ENCODE results near the gene UBE2L6. TPM values are rescaled to one million over a fixed set of nuclear protein-coding genes. Genes with fewer than 3 reads are reported as not detected.

UBE2L6 gene
- total and polyA plus RNA-seq, 2 of the 4 experiments (the other 2 are of a cell fraction): 37.5 to 46.7 TPM

DNA sequence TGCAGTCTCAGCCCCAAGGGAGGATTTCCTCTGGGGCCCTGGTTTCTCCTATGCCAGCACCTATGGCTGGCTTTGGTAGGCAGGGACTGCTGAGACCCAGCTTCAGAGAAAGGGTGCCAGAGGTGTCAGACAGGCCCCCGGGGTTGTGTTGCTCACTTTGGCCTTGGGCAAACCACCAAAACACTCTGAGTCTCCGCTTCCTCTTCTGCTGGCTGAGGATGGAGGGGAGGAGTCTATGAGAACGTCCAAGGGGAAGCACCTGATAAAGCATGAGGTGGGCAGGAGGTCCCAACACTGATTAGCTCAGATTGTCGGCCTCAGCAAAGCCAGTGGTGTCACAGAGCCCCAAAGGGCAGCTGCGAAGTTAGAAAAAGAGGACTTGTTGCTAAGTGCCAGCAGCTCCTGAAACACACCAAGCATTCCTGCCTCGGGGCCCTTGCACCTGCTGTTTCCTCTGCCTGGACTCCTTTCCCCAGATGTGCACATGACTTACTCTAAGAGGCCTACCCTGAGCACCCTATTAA is 19.6 kb downstream of the UBE2L6 start:
- no TSS peak for BruUV-seq (replicated peaks)
- dilution Hi-C loops (cut with HindIII; ENCODE audit: low sequenced_read_pairs, unreplicated experiment): no loop called here
- POLR2A ChIA-PET (ENCODE audit: unreplicated experiment): interaction anchor here (0.6 kb wide), 1 partner anchor 978 kb away, joined by 3 read pairs; no protein-coding TSS in a partner anchor

More for the DNA sequence above, 19.6 kb downstream of the UBE2L6 start:
- peaks cover 6% of the 10 kb centered on the region; the same call in 1 of the 2 replicates for H3K27me3 ChIP-seq (ENCODE audit: control insufficient read depth, insufficient read depth, low read length)
- no peak for ATAC-seq (ENCODE audit: low read depth)
- no peak overlapping the region for H3K27ac ChIP-seq (ENCODE audit: insufficient read depth, low read length)
- peaks cover 30% of the 10 kb centered on the region for H3K36me3 ChIP-seq (ENCODE audit: control insufficient read depth, insufficient read depth, low read length)
- H3K4me3 ChIP-seq (ENCODE audit: insufficient read depth, low read depth, low read length): no peak overlapping the region
- H3K4me1 ChIP-seq (ENCODE audit: control insufficient read depth, insufficient read depth, low read length): no peaks in the 10 kb centered on the region
- intact Hi-C loops (cut with micrococcal nuclease) (no loop called here), in situ Hi-C loops (cut with MboI; ENCODE audit: low sequenced_read_pairs) (no loop called here)
- no peak overlapping the region for H4K91ac ChIP-seq (ENCODE audit: insufficient read depth, low read depth, low read length)
- 86% methylated on average over 4 of the region's 6 CpGs; no CpG with 5 or more reads in 1 of the 2 experiments for WGBS, 2 experiments (ENCODE audit: extremely low coverage in 2 of 2, insufficient read length in 1 of 2)
- TF ChIP-seq RAD21 (IDR thresholded peaks at IDR 0.05; ENCODE audit: low read length): no peak
- no peak for TF ChIP-seq MAFK (IDR thresholded peaks at IDR 0.05; ENCODE audit: low read depth, low read length)
- no peak for TF ChIP-seq RCOR1 (IDR thresholded peaks at IDR 0.05; ENCODE audit: insufficient replicate concordance, low read length)
- no peak for TF ChIP-seq MAZ (IDR thresholded peaks at IDR 0.05; ENCODE audit: borderline replicate concordance, low read depth, low read length)
- no peak for TF ChIP-seq MXI1 (IDR thresholded peaks at IDR 0.05; ENCODE audit: borderline replicate concordance, low read depth, low read length)
- no peak for TF ChIP-seq SMC3 (IDR thresholded peaks at IDR 0.05; ENCODE audit: low read depth, low read length)
- TF ChIP-seq, protein P1, sequence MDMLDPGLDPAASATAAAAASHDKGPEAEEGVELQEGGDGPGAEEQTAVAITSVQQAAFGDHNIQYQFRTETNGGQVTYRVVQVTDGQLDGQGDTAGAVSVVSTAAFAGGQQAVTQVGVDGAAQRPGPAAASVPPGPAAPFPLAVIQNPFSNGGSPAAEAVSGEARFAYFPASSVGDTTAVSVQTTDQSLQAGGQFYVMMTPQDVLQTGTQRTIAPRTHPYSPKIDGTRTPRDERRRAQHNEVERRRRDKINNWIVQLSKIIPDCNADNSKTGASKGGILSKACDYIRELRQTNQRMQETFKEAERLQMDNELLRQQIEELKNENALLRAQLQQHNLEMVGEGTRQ (IDR thresholded peaks at IDR 0.05; ENCODE audit: low read depth, low read length): no peak
- TF ChIP-seq RFX5 (IDR thresholded peaks at IDR 0.05; ENCODE audit: low read depth, low read length): no peak
- no peak for TF ChIP-seq POLR2A (IDR thresholded peaks at IDR 0.05; ENCODE audit: low read depth, low read length)
- no peak for TF ChIP-seq CHD1 (IDR thresholded peaks at IDR 0.05; ENCODE audit: low read depth, low read length)
- TF ChIP-seq, protein P2, sequence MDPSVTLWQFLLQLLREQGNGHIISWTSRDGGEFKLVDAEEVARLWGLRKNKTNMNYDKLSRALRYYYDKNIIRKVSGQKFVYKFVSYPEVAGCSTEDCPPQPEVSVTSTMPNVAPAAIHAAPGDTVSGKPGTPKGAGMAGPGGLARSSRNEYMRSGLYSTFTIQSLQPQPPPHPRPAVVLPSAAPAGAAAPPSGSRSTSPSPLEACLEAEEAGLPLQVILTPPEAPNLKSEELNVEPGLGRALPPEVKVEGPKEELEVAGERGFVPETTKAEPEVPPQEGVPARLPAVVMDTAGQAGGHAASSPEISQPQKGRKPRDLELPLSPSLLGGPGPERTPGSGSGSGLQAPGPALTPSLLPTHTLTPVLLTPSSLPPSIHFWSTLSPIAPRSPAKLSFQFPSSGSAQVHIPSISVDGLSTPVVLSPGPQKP (IDR thresholded peaks at IDR 0.05; ENCODE audit: borderline replicate concordance, low read depth, low read length): no peak
- TF ChIP-seq, protein P3, sequence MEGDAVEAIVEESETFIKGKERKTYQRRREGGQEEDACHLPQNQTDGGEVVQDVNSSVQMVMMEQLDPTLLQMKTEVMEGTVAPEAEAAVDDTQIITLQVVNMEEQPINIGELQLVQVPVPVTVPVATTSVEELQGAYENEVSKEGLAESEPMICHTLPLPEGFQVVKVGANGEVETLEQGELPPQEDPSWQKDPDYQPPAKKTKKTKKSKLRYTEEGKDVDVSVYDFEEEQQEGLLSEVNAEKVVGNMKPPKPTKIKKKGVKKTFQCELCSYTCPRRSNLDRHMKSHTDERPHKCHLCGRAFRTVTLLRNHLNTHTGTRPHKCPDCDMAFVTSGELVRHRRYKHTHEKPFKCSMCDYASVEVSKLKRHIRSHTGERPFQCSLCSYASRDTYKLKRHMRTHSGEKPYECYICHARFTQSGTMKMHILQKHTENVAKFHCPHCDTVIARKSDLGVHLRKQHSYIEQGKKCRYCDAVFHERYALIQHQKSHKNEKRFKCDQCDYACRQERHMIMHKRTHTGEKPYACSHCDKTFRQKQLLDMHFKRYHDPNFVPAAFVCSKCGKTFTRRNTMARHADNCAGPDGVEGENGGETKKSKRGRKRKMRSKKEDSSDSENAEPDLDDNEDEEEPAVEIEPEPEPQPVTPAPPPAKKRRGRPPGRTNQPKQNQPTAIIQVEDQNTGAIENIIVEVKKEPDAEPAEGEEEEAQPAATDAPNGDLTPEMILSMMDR (conservative IDR thresholded peaks at IDR 0.05; ENCODE audit: low read depth, low read length): no peak
- no peak for TF ChIP-seq FOS (IDR thresholded peaks at IDR 0.05; ENCODE audit: low read depth, low read length)
- TF ChIP-seq CEBPB (IDR thresholded peaks at IDR 0.05; ENCODE audit: low read depth, low read length): no peak
- no peak for TF ChIP-seq NFE2L2 (IDR thresholded peaks at IDR 0.05; ENCODE audit: low read depth, low read length)
- no peak for TF ChIP-seq BHLHE40 (IDR thresholded peaks at IDR 0.05; ENCODE audit: low read depth, low read length)
- peak overlapping the region; percentile 79 for H2AK9ac ChIP-seq (replicated peaks; ENCODE audit: low read depth, low read length, poor library complexity)
- no peaks in the 10 kb centered on the region for H4K20me1 ChIP-seq (ENCODE audit: insufficient read depth, low read length)
- H2BK120ac ChIP-seq (ENCODE audit: low read depth, low read length): no peak overlapping the region
- H2BK20ac ChIP-seq (ENCODE audit: low read depth, low read length): no peak overlapping the region
- H4K5ac ChIP-seq (ENCODE audit: low read depth, low read length): no peak overlapping the region
- H3K9ac ChIP-seq (ENCODE audit: low read depth, low read length): no peak overlapping the region
- no peak overlapping the region for H4K8ac ChIP-seq (ENCODE audit: low read depth in 2 of 2, low read length in 2 of 2)
- DNase-seq: no peak
- H3K4me2 ChIP-seq (ENCODE audit: low read depth, low read length): no peak overlapping the region
- no peak overlapping the region for H2AK5ac ChIP-seq (ENCODE audit: low read depth, low read length)
- H2BK15ac ChIP-seq (ENCODE audit: low read depth, low read length): no peak overlapping the region
- no peaks in the 10 kb centered on the region for H3K9me1 ChIP-seq (ENCODE audit: insufficient read depth, low read length)
- H3K18ac ChIP-seq (ENCODE audit: low read depth, low read length): no peak overlapping the region
- H3K79me1 ChIP-seq (ENCODE audit: low read depth in 1 of 2, low read length in 2 of 2): no peaks in the 10 kb centered on the region
- H3K14ac ChIP-seq (replicated peaks; ENCODE audit: low read depth, low read length): no peak overlapping the region
- no peak overlapping the region for H3K56ac ChIP-seq (ENCODE audit: extremely low read depth, insufficient read depth, low read length)
- no peak overlapping the region for H3K4ac ChIP-seq (ENCODE audit: low read depth, low read length)
- H2AFZ ChIP-seq (replicated peaks; ENCODE audit: low read length, poor library complexity): no peak overlapping the region
- CTCF ChIA-PET: interaction anchor here (0.6 kb wide), 1 partner anchor 111 kb away, joined by 8 read pairs; no protein-coding TSS in a partner anchor
- H3K9me3 ChIP-seq (ENCODE audit: control insufficient read depth, insufficient read depth, low read length): no peaks in the 10 kb centered on the region
- no peak overlapping the region for H2BK5ac ChIP-seq (ENCODE audit: low read depth, low read length, poor library complexity, severe bottlenecking)
- no peak overlapping the region for H3K23ac ChIP-seq (ENCODE audit: low read depth, low read length)

Measured in IMR-90 (cell line).